NCI-H446 treated with DMSO at 0.1 percent for 48 hours (cell line): ENCODE data around the gene NPLOC4.

Source experiments
- DNase-seq: peaks from one replicate; lab custom pipeline; 2025; lab: John Stamatoyannopoulos, UW

The NPLOC4 gene

GRCh38 chr17:81518113-81518784, 118.7 kb downstream of the NPLOC4 start:
- no peak for DNase-seq

- DNase-seq = no peak
These were observed 119.4 kb downstream of the NPLOC4 start for GRCh38 chr17:81517339-81518112.

DNA sequence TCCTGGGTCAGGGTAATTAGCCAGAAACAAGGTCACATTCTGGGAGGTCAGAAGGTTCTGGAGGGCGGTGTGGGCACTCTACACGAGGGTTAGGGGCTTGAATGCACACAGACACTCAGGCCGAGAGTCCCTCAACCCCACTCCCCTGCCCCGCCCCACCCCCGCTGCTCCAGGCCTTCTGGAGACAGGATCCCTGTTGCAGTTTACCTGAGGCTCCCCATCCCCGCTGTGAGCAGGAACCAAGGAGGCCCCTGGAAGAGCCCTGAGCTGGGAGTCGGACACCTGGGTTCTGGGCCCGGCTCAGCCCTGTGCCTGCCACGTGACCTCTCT, 119.9 kb downstream of the NPLOC4 start:
- DNase-seq = no peak

- DNase-seq = no peak
These were observed 120.5 kb downstream of the NPLOC4 start for GRCh38 chr17:81516439-81516838.

DNA sequence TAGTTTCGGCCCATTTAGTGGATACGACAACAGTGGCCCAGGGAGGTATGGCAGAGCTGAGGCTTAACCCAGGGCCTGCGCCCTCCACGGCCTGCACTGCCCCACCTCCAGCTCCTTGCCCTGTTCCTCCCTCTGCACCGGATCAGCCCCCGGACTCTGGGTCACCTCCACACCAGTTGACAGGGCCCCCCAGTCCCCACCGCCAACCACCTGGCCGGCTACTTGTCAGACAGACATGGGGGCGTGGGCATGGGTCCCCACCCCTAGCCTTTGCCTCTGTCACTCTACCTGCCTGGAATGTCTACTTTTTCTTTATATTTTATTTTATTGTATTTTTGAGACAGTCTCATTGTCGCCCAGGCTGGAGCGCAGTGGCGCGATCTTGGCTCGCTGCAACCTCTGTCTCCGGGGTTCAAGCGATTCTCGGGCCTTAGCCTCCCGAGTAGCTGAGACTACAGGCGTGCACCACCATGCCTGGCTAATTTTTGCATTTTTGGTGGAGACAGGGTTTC, 121.3 kb downstream of the NPLOC4 start:
- no peak for DNase-seq

DNA sequence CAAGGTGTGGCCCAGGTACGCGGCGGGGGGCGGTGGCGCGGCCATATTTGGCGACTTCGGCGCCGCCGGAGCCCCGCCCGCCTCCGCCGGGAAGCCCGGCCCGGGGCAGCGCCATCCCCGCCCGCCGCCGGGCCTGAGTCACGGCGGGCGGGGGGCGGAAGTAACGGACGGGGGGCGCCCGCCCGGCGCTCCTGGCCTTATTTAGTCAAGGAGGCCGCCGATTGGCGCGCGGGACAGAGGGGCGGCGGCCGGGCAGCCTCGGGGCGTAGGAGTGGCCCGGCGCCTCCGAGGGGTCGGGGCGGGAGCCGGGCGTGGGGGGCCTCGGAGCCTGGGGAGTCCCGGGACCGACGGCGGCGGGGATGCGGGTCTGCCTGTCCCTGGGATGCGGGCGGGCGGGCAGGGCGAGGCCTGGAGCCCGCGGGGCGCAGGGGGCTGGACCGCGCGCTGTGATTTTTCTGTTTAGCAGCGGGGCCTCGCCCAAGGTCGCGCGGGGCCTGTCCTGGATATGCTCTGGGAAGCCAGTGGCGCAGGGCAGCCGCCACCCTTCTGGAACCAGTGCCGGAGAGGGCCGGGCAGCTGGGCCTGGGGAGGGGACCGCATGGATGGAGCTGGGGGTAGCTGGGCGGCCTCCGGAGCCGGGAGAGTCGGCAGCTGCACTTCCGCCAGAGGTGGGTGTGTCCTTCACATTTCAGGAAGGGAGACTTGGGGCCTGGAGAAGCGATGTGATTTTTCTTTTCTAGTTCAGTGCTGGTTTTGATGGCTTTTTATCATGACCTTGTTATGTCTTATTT, 122.0 kb downstream of the NPLOC4 start:
- no peak for DNase-seq

DNA sequence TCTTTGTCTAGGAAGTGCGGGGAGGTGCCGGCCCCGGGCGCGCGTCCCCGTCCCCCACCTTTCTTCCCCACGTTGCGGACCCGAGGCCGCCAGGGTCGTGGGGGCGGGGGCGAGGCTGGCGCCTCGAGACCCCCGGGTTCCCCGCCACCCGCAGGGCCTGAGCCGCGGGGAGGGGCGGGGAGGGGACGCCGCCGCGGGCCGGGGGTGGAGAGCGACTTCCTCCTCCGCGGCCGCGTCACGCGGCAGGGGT, 122.5 kb downstream of the NPLOC4 start:
- no peak for DNase-seq

- no peak for DNase-seq
These were observed 123.0 kb downstream of the NPLOC4 start for GRCh38 chr17:81513753-81514488.

DNA sequence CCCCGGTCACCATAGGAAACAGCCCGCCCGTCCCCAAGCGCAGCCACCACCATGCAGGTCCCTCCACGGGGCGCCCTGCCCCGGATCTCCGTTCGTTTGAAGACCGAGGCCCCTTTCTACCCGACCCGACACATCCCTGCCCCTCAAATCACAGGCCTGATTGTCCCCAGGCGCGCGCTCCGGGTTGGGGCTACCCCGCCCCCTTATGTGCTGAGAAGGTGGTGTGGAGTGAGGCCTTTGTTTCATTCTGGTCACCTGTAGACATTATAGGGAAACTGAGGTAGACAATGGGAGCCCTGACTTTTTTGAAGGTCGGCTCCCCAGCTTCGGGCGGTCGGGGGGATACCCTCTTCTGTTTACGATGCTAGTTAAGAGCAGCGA, 123.5 kb downstream of the NPLOC4 start:
- DNase-seq = no peak

GRCh38 chr17:81512562-81513371, 124.1 kb downstream of the NPLOC4 start, which contains the start of gene ACTG1:
ACTG1 (minus strand) TSS chr17:81512799; CDS start chr17:81512354, 445 bp downstream.
- DNase-seq = peak; percentile 86

- DNase-seq = no peak
These were observed 124.9 kb downstream of the NPLOC4 start for GRCh38 chr17:81511804-81512561.

GRCh38 chr17:81511554-81511803, 125.4 kb downstream of the NPLOC4 start:
- no peak for DNase-seq

GRCh38 chr17:81510785-81511553, 125.9 kb downstream of the NPLOC4 start:
- no peak for DNase-seq

- no peak for DNase-seq
These were observed 126.7 kb downstream of the NPLOC4 start for GRCh38 chr17:81509972-81510784.

- DNase-seq = no peak
These were observed 127.5 kb downstream of the NPLOC4 start for GRCh38 chr17:81509207-81509971.

DNA sequence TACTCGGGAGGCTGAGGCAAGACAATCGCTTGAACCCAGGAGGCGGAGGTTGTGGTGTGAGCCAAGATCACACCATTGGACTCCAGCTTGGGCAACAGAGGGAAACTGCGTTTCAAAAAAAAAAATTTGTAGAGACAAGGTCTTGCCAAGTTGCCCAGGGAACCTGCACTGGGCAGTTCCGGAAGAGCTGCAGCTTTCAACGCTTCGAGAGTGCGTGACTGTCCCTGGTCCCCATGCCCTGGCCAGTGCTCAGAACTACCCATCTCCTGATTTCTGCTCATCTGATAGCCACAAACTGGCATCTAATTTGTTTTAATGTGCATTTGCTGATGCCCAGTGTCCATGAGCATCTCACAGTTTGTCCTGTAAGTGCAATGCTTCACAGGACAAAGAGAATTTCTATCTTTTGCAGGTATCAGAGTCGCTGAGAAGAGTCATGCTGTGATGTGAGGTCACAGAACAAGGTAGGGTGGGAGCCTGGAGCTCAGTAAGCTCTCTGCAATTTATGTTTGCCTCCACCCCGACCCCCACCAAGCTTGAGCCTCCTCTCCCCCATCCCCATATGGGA, 128.2 kb downstream of the NPLOC4 start:
- no peak for DNase-seq
